Hematopoietic multipotent progenitor cell treated with erythropoietin and hydrocortisone succinate and interleukin-3 and kit ligand, for 15 days (in vitro differentiated cells): ENCODE measurements around the gene TANC1.

Source experiments
- DNase-seq: peaks from one replicate; pipeline ENCODE4 v3.0.0-alpha.2; 2015; ENCODE audit warnings: low spot score

Gene TANC1

DNA sequence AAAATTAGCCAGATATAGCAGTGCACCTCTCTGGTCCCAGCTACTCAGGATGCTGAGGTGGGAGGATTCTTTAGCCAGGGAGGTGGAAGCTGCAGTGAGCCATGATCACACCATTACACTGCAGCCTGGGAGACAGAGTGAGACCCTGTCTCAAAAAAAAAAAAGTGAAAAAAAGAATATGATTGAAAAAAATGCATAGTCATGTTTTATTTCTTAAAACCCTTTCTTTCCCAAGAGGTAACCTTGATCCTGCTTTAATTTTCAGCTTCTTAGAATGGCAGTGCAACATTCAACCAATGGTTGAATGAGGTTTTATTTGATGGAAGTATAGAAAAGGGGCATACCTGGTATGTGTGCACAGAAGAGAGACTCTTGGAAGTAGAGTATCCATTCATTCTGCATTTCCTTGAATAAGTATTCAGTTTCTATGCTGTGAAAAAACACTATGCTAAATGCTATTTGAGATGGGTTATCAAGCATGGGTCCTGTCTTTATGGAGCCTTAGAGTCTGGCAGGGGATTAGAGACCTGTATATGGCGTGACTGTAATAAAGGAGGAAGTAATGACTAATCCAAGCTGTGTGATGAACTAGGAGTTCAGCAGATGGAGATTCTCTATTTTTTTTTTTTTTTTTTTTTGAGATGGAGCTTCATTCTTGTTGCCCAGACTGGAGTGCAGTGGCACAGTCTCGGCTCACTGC, 171.8 kb downstream of the TANC1 start:
- peak; percentile 56 for DNase-seq

DNA sequence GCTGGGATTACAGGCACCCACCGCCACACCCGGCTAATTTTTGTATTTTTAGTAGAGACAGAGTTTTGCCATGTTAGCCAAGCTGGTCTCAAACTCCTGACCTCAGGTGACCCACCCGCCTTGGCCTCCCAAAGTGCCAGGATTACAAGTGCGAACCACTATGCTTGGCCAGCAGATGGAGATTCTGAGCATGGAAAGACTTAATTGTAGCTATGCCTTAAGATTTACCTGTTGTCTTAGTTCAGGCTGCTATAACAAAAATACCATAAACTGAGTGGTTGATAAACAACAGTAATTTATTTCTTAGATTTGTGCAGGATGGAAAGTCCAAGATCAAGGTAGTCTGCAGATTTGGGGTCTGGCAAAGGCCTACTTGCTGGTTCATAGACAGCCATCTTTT, 172.4 kb downstream of the TANC1 start:
- peak; percentile 52 for DNase-seq

DNA sequence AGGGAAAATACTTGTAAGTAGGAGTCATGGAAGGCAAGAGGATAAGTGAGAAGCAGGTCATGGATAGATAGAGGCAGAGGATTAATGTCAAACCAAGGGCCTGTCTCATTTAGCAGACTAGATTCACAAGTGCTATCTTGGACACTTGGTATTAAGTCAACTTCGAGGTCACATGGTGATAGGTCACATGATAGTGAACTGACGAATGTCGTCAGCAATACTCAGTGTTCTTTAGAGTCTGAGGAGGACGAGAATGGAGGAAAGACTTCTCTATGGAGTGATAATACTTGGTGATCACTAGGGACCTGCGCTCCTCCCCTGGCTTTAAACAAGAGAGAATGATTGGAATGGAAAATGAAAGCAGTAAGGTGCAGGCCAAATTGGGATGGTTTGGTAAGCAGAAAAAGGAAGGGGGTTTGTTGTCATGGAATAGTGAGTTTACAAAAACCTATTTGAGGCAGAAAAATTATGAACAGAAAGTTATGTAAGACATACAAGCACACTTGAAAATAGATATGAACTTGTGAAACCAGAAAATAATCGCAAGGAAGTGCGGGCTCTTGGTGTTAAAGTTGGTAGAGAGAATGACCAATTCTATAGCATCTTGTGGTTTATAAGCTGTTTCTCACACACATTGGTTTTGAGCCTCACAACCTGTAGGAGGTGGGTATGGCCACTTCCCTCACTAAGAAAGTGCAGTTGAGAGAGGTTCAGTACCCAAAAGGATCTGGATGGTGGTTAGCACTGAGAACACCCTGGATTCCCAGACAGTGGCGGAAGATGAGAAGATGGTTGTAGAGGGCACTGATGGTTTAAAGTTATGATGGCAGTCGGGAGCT, 176.6 kb downstream of the TANC1 start:
- DNase-seq: peak; percentile 69

DNA sequence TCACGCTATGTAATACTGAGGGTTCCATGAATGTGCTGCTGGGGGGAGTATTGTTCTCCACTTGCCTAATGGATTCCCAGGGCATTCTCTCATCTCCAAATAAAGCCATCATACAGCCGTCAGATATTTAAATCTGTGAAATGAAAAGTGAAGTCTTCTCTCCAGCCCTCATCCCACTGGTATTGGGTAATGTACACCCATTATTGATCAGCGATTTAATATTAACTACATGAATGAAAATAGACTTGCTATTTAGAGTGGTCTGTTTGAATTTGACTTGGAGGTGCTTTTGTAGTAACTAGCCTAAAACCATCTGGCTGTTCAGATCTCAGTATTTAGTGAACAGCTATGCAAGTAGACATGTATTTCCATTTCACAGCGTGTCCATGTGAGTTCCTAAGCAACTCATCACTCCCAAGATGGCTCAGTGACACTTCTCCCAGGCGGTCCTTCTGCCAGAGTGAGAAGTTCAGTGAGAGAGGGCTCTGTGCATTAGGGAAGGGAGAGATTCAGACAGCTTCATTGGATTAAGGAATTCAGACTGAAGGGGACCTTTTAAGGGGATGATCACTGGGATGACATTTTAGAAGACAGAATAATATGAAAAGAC, 177.4 kb downstream of the TANC1 start:
- peak; percentile 31 for DNase-seq

DNA sequence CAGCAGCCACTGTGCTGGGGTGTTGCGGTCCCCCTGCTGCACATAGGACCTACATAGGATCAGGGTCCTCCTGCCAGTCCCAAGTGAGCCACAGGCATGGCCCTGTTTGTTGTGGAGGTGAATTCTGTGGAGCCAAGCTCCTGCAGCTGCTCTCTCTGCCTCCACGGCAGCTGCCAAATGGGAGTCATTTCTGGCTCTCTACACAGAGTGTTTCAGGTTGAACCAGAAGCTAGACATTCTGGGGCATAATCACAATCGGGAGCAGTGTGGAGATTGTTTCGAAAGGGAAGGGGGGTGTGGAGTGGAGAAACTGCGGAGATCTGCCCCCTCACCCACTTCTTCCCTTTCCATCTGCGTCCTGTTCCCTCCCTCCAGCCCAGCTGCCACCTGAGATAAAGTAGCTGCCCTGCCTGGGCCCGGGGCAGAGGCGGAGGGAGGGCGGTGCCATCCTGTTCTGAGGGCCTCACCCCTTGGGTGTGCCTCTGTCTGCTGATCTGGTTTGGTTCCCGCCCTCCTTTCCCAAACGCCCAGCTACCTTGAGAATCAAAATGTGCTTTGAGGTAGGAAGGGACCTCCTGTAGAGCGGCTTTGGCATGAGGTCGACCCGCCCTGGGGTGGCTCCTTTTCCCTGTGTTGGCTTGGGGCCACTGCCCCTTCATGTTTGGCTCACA, 178.7 kb downstream of the TANC1 start:
- peak; percentile 96 for DNase-seq

DNA sequence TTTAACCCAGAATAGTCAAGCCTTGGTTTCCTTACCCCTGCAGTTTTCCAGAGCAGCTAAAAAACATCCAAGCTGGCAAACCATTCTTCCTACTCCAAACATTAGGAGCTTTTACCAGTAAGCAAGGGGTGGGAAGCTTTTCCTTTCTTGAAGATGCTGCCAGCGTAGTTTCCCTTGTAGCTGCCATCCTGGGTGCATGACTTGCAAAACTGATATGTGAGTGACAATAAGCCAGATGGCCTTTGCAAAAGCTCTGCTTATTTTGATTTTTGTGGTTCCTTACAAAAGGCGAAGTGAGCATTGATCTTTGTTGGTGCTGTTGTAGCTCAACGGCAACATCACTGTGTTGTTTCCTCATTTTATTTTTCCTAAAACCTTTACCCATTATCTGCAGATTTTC, 179.2 kb downstream of the TANC1 start:
- peak; percentile 70 for DNase-seq

DNA sequence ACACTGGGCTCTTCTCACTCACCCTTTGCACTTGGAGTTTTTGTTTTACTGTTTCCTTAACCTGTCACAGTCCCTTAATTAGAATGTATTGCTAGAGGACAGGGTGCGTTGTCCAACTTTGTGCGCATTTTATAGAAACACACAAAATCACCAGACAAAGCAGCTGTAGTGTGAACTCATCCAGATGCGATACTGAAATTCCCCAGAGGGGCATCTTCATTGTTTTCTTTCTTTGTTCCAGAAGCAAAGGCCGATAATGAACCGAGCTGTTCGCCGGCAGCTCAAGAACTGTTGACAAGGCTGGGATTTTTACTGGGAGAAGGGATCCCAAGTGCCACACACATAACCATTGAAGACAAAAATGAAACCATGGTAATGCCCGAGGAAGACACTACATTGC, 180.5 kb downstream of the TANC1 start:
- DNase-seq: no peak

DNA sequence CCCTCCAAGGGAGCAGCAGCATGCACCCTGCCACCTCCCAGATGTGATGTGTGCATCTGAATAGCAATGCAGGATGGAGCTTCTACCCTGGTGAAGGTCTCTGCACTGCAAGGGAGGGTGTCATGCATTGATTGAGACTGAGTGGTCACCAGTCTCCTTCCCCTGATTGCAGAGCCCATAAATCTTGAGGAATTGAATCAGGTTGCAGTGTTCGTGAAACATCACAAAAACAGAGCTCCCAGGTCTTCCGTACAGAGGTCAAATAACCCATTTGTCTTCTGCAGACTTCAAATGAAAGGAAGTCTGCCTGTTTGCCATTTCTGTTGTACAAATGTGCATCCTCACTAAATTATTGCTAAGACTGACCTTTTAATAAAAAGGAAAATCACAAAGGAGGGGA, 181.3 kb downstream of the TANC1 start:
- DNase-seq: no peak

DNA sequence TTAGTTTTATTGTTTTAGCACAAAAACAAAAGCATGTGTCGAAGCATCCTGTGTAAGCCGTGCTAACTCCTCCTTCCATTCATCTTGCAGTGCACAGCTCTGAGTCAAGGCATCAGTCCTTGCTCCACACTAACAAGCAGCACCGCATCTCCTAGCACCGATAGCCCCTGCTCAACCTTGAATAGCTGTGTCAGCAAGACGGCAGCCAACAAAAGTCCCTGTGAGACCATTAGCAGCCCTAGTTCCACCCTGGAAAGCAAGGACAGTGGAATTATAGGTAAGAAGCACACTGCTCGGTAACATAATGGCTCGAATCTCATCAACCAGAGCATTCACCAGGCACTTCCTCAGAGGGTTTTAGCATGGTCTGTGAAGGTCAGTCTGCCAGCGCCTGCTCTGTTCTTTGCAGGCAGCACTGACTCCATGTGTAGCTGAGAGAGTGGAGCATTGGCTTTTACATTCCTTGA, 181.9 kb downstream of the TANC1 start:
- DNase-seq: no peak

DNA sequence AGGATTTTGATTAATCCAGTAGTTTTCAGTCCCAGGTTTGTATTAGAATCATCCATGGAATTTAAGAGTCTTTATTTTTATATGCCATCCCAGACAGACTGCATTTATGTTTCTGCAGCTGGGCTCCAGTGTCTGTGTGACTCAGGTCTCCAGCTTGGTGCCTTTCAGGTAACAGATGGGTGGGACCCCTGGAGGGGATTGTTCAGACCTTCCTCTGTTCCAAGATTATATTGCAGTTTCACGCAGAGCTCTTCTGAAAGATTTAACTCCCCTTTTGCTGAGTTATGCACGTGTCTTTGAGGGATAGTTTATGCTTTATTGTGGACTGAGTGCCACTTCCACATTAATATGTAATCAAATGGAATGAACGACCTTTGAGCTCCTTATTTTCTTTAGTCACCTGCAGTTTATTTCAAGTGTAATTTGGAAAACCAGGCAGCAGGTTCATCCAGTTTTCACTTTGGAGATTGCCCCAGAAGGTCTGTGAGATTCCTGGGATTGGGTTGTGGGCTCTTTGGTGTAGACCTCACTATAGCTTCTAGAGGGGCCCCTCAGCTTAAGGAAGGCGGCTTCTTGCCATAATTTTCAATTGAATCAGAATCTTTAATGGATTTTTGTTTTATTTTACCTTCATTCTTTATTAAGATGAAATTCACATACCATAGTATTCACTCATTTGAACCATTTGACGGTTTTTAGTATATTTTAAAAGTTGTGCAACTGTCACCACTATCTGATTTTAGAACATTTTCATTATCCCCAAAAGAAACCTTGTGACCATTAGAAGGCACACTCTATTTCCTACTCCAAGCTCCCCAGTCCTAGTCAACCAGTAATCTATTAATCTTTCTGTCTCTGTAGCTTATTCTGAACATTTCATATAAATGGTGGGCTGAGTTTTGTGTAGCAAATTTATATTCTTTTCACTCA, 183.0 kb downstream of the TANC1 start:
- DNase-seq: no peak

DNA sequence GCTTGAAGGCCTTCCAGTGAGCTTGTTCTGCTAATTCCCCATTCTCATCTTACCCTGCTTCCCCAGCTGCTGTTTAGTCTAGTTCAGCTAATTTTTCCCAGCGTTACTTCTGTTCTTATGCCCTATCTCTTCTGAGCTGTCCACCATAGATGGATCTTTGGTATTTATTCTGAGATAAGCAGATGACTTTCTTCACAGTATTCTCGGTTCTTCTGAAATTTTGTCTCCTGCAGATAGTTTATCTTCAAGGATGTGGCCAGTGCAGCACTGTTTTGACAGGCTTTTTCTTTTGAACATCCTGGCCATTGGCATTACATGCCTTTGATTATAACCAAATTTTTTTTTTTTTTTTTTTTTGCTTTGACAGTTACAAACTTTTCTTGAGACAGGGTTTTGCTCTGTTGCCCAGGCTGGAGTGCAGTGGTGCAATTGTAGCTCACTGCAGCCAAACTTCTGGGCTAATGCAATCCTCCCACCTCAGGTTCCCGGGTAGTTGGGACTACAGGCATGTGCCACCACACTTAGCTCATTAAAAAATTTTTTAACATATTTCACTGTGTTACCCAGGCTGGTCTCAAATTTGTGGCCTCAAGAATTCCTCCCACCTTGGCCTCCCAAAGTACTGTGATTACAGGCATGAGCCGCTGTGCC, 183.8 kb downstream of the TANC1 start:
- DNase-seq: peak; percentile 60

DNA sequence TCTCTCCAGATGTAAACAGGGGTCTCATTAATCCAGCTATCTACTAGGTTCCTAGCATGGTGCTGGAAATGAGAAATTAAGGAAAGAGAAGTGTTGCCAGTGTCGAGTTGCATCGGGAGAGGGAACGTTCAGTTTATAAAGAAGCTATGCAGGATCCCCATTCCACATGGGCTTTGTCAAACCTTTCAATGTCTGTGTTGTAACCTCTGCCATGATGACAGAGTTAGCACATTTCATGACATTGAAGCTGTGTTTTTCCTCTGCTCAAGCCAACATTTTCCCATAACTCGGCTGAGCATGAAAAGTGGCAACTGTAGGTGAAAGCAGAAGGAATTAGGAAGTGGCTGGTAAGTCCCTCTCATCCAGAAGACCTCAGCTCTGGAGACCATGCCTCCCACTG, 184.6 kb downstream of the TANC1 start:
- no peak for DNase-seq

DNA sequence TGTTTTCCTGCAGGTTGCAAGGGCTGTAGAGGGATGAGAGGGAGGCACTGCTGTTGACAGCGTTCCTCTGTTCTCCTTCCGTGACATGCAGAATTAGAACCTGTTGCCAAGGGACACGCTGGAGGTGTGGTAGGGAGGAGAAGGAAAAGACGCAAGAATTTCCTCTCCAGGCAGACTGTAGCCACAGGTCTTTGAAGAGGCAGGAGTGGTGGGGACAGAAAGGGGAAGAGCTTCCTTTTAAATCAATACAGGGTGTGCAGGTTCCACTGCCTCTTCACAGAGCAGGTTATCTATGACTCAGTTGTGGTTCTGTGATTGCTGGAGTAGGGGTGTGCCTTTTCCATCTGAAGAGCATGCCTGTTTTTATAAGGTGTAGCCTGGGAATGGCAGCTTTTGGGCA, 185.0 kb downstream of the TANC1 start:
- DNase-seq: no peak

DNA sequence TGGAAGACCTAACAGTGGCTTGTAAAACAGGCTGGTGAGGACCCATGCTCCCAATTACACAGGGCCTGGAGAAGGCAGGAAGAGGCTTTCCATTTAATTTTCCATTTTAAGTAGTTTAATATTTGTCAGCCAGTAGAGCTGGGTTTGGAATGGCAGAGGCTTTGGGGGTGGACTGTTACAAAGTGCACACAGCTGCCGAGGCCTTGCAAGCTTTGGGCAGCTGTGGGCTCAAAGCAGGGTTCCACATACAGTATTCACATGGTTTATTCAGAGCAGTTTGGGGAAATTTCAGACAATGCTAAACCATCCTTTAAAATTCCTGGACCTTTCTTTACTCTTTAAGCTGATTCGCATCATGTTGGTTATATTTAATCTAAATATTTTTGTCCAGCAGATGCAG, 185.5 kb downstream of the TANC1 start:
- DNase-seq: no peak

DNA sequence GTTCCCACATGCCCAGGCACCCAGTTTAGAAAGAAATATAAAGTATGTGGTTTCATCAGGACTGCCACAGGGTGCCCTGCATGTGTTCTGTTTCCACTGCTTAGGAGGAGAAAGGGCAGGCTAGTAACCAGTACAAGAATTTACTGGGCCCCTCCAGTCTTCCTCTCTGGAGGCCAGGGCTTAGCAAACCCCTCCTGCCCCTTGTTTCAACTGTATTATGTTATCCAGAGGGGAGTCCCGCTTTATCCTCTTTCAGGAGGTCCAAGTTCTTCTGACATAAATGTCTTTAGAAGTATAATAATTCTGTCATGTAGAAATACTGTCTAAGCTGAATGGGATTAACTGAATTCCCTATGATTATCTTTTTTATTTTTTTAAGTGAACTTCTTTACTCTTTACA, 185.9 kb downstream of the TANC1 start:
- DNase-seq: no peak

DNA sequence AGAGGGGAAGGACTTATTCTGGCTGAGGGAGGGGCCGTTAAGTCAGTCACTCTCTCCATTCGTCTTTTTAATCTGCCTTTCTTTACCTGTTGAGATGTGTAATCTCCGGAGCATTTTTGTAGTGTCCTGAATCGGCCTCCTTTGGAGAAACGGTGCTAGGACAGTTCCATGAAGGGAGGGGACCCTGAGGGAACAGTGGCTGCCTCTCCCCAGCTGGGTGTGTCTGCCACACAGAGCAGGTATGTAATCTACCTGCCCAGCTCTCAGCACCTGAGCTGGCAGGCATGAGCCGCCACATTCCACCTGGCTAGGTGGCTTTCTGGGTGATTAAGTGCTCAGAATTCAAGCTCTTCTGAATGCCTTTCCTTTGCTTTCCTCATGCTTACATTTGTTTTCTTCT, 186.9 kb downstream of the TANC1 start:
- no peak for DNase-seq

DNA sequence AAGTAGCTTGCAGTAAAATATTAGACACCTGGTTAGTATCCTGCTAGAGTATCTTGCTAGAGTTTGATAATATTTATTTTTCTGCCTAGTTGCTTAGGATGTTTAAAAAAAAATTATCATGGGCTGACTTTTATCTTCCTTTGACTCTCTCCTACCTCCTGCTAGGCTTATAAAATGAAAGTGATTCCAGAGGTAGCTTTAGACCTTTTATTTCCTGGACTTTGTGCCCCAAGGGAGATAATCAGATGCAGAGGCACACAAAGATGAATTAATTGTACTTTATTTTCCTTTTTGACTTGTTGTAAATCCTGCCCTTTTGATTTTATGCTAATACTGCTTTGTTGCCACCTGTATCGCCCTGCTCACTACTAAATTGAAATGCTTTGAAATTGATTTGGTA, 187.4 kb downstream of the TANC1 start:
- DNase-seq: no peak

DNA sequence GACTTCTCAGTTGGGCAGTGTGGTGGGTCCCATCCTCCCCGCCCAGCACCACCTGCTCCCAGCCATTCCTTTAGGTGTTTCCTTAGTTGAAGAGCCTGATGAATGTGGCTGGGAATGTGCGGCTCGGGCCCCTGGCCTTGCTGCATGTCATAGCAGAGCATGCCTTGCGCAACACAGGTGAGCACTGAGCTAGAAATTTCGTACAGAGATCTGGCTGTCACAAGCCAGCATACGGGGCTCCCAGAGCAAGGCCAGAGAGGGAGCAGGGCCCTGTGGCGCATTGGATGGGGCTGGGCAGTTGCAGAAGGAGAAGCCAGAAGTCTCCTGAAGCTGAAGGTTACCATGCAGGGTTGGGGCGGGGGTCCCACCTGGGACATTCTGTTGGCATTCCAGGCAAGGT, 188.4 kb downstream of the TANC1 start:
- DNase-seq: no peak

DNA sequence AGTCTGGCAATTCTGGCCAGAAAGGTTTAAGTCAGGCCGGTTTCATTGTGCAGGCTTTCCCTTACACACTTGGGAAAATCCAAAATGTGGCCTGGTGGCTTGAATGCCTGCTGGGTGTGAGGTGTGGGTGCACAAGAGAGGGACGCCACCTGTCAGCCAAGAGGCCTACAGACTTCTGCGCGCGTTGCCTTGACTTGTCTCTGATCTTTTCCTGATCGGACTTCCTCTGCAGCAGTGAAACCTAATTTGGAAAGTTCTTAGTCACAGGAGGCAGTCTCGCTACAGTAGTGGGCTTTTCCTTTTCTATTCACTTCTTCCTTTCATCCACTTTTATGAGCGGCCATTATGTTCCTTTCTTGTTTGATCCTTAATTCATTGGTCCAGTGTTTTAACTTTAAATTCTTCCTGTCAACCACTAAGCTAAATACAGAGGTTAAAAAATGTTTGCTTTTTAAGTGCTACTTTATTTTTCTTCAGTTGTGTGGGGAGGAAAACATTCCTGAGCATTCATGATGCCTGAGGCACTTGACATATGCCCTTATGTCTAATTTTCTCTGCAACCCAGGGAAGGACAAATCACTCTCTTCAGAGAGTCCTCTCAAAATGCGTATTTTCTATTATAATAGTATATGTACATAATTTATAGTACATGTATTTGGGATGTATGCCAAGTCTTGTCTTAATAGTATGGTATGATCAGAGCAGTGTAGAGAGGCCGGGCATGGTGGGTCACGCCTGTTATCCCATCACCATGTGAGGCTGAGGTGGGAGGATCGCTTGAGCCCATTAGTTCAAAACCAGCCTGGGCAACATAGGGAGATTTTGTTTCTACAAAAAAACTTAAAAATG, 189.1 kb downstream of the TANC1 start:
- no peak for DNase-seq

DNA sequence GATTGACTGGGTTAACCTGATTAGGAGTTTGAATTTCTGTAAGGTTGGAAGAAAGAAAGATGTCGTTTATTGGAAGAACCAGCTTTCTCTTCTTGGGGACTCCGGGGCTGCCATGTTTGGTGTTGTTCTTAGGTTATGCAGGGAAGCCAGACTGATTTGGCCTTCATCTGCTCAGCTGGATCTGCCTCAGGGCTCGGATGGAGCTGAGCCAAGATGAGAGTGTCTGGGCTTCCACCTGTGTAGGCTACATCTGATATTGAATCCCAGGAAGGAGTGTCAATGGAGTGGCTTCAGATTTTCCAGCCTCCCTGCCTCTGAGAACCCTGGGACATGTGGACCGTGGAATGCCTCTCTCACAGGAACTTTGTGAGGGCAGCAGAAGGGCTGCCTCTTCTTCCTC, 192.0 kb downstream of the TANC1 start:
- DNase-seq: no peak
